PC-3 (cell line): ENCODE data around the gene SCIN. TPM values are rescaled to one million over a fixed set of nuclear protein-coding genes. Genes with fewer than 3 reads are reported as not detected.

Source experiments
- ATAC-seq: fragments of 200-7000 bp; cut with Tn5 transposase; 2 replicates; pipeline ENCODE4 v1.9.1; 2020; ENCODE audit warnings: mild to moderate bottlenecking, moderate library complexity
- BruUV-seq: library from RNA; stranded (reverse); fragments of 400-500 nt; replicated peaks from 2 replicates; lab custom pipeline; 2021; lab: Mats Ljungman, UMichigan
- CTCF ChIA-PET: fragments of 300-600 bp; sonication (Branson Sonifier 250); formaldehyde crosslinking; loops from one replicate; lab custom pipeline; 2022; ENCODE audit warnings: antibody characterized with exemption; lab: Charles Lee
- POLR2A ChIA-PET: fragments of 300-600 bp; sonication (Branson Sonifier 250); formaldehyde crosslinking; loops from one replicate; lab custom pipeline; 2022; ENCODE audit warnings: antibody characterized with exemption; ENCODE audit not compliant: unreplicated experiment; lab: Charles Lee
- DNase-seq: peaks from one replicate; pipeline ENCODE4 v3.0.0-alpha.2; 2015
- H2AFZ ChIP-seq: fragments of 300-600 bp; sonication (generic); 2 replicates; pipeline ENCODE4 v1.6.0; 2016; ENCODE audit warnings: antibody characterized with exemption, low read length
- H3F3A ChIP-seq: fragments of 300-600 bp; sonication (generic); one replicate; pipeline ENCODE4 v1.6.0; 2017; ENCODE audit warnings: antibody characterized with exemption, low read length, control low read depth, mild to moderate bottlenecking; ENCODE audit not compliant: unreplicated experiment
- H3K27ac ChIP-seq: fragments of 300-600 bp; sonication (generic); 2 replicates; pipeline ENCODE4 v1.5.1; 2016; ENCODE audit warnings: mild to moderate bottlenecking, low read length
- H3K27me3 ChIP-seq: fragments of 300-600 bp; sonication (generic); 2 replicates; pipeline ENCODE4 v1.6.1; 2016; ENCODE audit warnings: low read length, mixed read lengths
- H3K36me3 ChIP-seq: fragments of 300-600 bp; sonication (generic); 2 replicates; pipeline ENCODE4 v1.6.1; 2016; ENCODE audit warnings: low read depth, mixed run types, low read length, mixed read lengths
- H3K4me1 ChIP-seq: fragments of 300-600 bp; sonication (generic); 2 replicates; pipeline ENCODE4 v1.5.1; 2016; ENCODE audit warnings: low read length; ENCODE audit not compliant: insufficient read depth
- H3K4me2 ChIP-seq: fragments of 300-600 bp; sonication (generic); 2 replicates; pipeline ENCODE4 v1.6.0; 2016; ENCODE audit warnings: low read length
- H3K4me3 ChIP-seq: fragments of 300-600 bp; sonication (generic); 2 replicates; pipeline ENCODE4 v1.5.1; 2016; ENCODE audit warnings: mild to moderate bottlenecking, low read length, mixed read lengths
- H3K79me2 ChIP-seq: fragments of 300-600 bp; sonication (generic); 2 replicates; pipeline ENCODE4 v1.6.1; 2017; ENCODE audit warnings: low read length, mixed read lengths
- H3K9ac ChIP-seq: fragments of 300-600 bp; sonication (generic); 2 replicates; pipeline ENCODE4 v1.6.0; 2016; ENCODE audit warnings: mild to moderate bottlenecking, low read length
- H3K9me2 ChIP-seq: fragments of 300-600 bp; sonication (generic); replicated peaks from 2 replicates; pipeline ENCODE4 v1.6.1; 2016; ENCODE audit warnings: mixed run types, low read length, mixed read lengths
- H3K9me3 ChIP-seq: fragments of 300-600 bp; sonication (generic); 2 replicates; pipeline ENCODE4 v1.6.1; 2016; ENCODE audit warnings: low read length, mixed read lengths
- H4K20me1 ChIP-seq: fragments of 300-600 bp; sonication (generic); 2 replicates; pipeline ENCODE4 v1.6.1; 2016; ENCODE audit warnings: low read length, mixed read lengths
- EZH2 ChIP-seq: fragments of 300-600 bp; sonication (generic); IDR thresholded peaks from one replicate; pipeline ENCODE4 v1.6.1; 2017; ENCODE audit warnings: antibody characterized with exemption, mild to moderate bottlenecking, low read length; ENCODE audit not compliant: unreplicated experiment
- EZH2phosphoT487 ChIP-seq: fragments of 300-600 bp; sonication (generic); IDR thresholded peaks from 2 replicates; pipeline ENCODE4 v1.6.1; 2018; ENCODE audit warnings: mild to moderate bottlenecking, antibody characterized with exemption, low read length, borderline replicate concordance
- intact Hi-C: fragments of 100-400 bp; cut with micrococcal nuclease; formaldehyde crosslinking; loops from 2 replicates; pipeline ENCODE4 v1.9.0; 2023
- total RNA-seq: library from RNA; depleted of rRNA; stranded (reverse); fragments of >200 nt; gene quantifications from 2 replicates; pipeline ENCODE4 v1.2.3, GENCODE V29; 2014
- TF ChIP-seq, protein P1 (sequence below): fragments of 300-600 bp; sonication (generic); conservative IDR thresholded peaks from 2 replicates; pipeline ENCODE4 v1.5.1; 2017; ENCODE audit warnings: antibody characterized with exemption, low read depth, mild to moderate bottlenecking, low read length

SCIN gene
- total RNA-seq, 1 experiment from 2014 or later: 0.91 TPM

DNA sequence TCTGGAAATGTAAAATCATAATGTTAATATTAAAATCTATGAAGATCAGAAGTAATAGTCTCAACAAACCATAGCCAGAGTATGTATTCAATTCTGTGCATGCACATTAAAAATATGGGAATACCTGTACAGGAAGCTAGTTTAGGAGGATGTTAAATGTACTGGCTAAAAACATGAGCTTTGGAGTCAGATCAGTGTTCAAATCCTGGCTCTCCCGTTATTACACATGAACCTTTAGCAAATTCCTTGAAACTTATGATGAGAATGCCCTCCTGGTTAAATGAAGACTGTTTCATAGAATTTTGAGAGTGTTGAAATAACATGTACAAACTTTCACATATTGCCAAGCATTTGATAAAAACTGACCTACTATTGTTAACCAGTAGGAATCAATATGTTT lies 121.5 kb downstream of the SCIN start:
- no peak overlapping the region for H3K9ac ChIP-seq
- ATAC-seq (no peak), DNase-seq (no peak)
- no peak for TF ChIP-seq EZH2
- TF ChIP-seq, protein P1, sequence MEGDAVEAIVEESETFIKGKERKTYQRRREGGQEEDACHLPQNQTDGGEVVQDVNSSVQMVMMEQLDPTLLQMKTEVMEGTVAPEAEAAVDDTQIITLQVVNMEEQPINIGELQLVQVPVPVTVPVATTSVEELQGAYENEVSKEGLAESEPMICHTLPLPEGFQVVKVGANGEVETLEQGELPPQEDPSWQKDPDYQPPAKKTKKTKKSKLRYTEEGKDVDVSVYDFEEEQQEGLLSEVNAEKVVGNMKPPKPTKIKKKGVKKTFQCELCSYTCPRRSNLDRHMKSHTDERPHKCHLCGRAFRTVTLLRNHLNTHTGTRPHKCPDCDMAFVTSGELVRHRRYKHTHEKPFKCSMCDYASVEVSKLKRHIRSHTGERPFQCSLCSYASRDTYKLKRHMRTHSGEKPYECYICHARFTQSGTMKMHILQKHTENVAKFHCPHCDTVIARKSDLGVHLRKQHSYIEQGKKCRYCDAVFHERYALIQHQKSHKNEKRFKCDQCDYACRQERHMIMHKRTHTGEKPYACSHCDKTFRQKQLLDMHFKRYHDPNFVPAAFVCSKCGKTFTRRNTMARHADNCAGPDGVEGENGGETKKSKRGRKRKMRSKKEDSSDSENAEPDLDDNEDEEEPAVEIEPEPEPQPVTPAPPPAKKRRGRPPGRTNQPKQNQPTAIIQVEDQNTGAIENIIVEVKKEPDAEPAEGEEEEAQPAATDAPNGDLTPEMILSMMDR: no peak
- no peak for TF ChIP-seq EZH2phosphoT487
- H3K27me3 ChIP-seq: no peaks in the 10 kb centered on the region
- intact Hi-C loops: no loop called here
- no peaks in the 10 kb centered on the region for H3K9me2 ChIP-seq
- 0 out of 2 replicates have a peak, but pooled peaks cover 3% of the 10 kb centered on the region for H3K36me3 ChIP-seq
- H3K4me3 ChIP-seq: no peak overlapping the region
- H2AFZ ChIP-seq: no peak overlapping the region
- no TSS peak for BruUV-seq
- peaks cover 68% of the 10 kb centered on the region for H3K79me2 ChIP-seq
- CTCF ChIA-PET: no interaction called here
- H3F3A ChIP-seq: no peaks in the 10 kb centered on the region
- POLR2A ChIA-PET: no interaction called here
- no peak overlapping the region for H3K27ac ChIP-seq
- H3K4me2 ChIP-seq: no peak overlapping the region
- peaks cover 44% of the 10 kb centered on the region for H3K4me1 ChIP-seq
- H3K9me3 ChIP-seq: no peaks in the 10 kb centered on the region
- H4K20me1 ChIP-seq: peaks cover 27% of the 10 kb centered on the region

DNA sequence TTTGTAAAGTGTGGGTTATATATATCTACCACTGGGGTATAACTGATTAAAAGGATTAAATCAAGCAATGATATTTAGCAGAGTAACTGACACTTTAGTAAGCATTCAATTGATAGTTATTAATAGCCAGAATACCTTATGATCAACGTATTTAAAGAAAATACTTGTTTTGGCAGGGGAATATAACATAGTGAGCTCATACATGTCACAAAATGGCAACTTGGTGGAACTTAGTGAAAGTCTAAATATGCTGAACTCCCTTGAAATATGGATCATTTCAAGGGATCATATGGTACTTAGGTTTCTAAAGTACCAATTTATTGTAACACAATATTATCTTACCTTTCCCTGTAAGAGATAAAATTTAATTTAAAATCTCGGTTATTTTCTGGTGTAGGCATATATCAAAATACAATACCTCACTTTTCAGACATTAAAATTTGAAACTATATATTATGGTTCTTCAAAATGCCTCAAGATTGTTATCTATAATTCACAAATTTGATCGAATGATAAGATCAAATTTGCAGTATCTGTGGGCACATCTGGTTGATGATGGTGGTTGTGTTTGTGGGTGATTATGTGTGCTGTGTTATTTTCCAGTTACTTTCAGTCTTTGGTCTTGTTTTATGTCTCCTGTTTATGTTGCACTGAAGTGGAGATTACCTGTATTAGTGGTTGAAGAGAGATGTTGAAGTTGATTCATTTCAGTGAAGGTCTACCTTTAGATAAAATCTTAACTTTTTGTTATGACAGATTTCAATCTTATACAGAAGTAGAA lies 122.1 kb downstream of the SCIN start:
- Histone ChIP-seq H3K9me3 (no peaks in the 10 kb centered on the region), H3K27me3 (no peaks in the 10 kb centered on the region), H3K79me2 (peaks cover 65% of the 10 kb centered on the region), H3K36me3 (0 out of 2 replicates have a peak, but pooled peaks cover 3% of the 10 kb centered on the region), H2AFZ (no peak overlapping the region), H3K4me2 (no peak overlapping the region), H3K9me2 (no peaks in the 10 kb centered on the region), H3K9ac (no peak overlapping the region), H3K4me1 (peaks cover 44% of the 10 kb centered on the region), H3K27ac (no peak overlapping the region), H4K20me1 (peaks cover 26% of the 10 kb centered on the region), H3F3A (no peaks in the 10 kb centered on the region), H3K4me3 (no peak overlapping the region)
- DNase-seq: no peak
- CTCF ChIA-PET: no interaction called here
- TF ChIP-seq EZH2 (no peak), EZH2phosphoT487 (no peak)
- TF ChIP-seq, protein P1: no peak
- BruUV-seq: no TSS peak
- intact Hi-C loops: no loop called here
- ATAC-seq: no peak
- POLR2A ChIA-PET: no interaction called here

DNA sequence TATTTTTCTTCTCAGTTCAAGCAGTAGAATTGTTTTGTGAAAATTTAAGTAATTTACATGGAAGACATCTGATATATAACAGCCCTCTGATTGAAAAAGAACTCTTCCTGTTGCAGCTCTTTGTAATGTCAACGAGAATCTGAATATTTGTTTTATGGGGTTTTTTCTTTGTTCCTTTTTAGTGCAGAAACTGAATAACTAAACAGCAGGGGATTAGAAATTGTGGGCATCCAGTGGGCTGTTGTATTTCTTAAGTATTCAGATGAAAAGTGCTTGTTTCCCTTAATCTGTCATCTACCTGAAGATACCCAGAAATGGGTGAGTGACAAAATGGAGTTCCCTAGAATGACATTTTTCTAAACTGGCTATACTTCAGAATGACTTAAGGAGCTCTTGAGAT lies 124.3 kb downstream of the SCIN start:
- Histone ChIP-seq H3K4me1 (peaks cover 35% of the 10 kb centered on the region), H3K4me2 (no peak overlapping the region), H3K36me3 (0 out of 2 replicates have a peak, but pooled peaks cover 3% of the 10 kb centered on the region), H3K9me2 (no peaks in the 10 kb centered on the region), H3K4me3 (no peak overlapping the region), H3F3A (no peaks in the 10 kb centered on the region), H3K27ac (no peak overlapping the region), H2AFZ (no peak overlapping the region), H3K9me3 (no peaks in the 10 kb centered on the region), H3K9ac (no peak overlapping the region), H3K79me2 (peaks cover 45% of the 10 kb centered on the region), H3K27me3 (no peaks in the 10 kb centered on the region), H4K20me1 (peaks cover 12% of the 10 kb centered on the region)
- intact Hi-C loops: no loop called here
- TF ChIP-seq EZH2: no peak
- TF ChIP-seq EZH2phosphoT487: no peak
- TF ChIP-seq, protein P1: no peak
- no TSS peak for BruUV-seq
- no peak for DNase-seq
- no peak for ATAC-seq
- ChIA-PET CTCF (no interaction called here), POLR2A (interaction anchor here (0.6 kb wide), 1 partner anchor 248 kb away, joined by 3 read pairs; no protein-coding TSS in a partner anchor)
